Endothelial cell of hepatic sinusoid (primary cell): ENCODE results near the gene HTR3C.
"Not testable (repeated sequence)": the region's sequence is repeated elsewhere in the genome, so short reads cannot be mapped to it uniquely, and the experiment has no call there.

ENCODE experiments used
- in situ Hi-C: cut with HindIII; loops from 2 replicates; pipeline ENCODE4 v1.10.0; 2017; ENCODE audit warnings: low sequenced_read_pairs

The HTR3C gene, protein sequence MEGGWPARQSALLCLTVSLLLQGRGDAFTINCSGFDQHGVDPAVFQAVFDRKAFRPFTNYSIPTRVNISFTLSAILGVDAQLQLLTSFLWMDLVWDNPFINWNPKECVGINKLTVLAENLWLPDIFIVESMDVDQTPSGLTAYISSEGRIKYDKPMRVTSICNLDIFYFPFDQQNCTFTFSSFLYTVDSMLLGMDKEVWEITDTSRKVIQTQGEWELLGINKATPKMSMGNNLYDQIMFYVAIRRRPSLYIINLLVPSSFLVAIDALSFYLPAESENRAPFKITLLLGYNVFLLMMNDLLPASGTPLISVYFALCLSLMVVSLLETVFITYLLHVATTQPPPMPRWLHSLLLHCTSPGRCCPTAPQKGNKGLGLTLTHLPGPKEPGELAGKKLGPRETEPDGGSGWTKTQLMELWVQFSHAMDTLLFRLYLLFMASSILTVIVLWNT

GRCh38 chr3:184052767-184053166 lies at the start of gene HTR3C:
HTR3C (plus strand) TSS chr3:184053047; CDS start chr3:184053081, 34 bp downstream.
- in situ Hi-C loops, result loop anchor here (5.0 kb wide), 1 partner anchor 75 kb away; no protein-coding TSS in a partner anchor

DNA sequence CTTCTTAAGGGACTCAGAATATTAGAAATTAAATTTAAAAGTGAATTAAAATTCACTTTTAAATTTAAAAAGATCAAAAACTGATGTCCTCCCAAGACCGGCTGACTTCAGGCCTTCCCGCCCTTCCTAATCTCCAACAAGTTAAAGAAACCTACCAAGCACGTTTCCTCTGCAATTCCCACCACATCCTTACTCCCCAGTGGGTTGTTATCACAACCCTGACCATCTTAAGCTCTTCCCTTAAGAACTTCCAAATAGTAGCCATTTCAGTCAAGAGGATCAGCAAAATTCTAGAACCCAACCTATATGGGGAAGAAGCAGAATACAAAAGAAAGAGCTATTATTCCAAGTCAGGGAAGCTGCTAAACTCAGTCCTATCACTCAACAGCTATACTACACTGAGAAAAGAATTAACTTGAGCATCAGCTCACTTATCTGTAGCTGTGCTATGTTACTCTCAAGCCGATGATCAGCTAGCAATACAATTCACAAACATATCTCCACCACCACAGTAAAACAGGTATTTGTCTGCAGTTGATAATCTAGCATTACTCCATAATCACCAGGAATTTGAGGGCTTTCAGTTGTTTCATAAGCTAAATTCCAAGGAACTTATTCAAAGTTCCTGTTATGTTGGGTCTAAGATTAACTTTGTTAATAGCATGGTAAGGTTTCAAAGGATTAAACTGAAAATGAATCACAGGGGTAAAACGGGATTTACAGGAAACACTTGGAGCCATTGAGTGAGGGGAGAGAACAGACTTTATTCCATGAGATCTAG lies 49.5 kb upstream of the HTR3C start:
- in situ Hi-C loops, result no loop called here

DNA sequence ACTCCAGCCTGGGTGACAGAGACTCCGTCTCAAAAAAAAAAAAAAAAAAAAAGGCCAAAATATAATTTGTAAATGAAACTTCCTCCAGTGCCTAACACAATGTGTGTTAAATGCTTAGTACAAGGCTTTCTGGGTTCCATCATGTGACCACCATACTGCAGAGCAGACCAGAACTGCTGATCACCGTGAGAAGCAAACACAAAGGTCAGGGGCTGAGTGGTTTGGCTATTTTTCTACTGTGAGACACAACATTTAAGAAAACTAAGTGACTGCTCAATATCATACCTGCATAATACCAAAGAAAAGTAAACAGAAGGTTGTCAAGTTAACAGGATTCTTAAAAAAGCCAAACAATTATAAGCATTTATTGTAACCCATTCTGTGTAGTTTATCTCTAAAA lies 48.4 kb upstream of the HTR3C start:
- in situ Hi-C loops, result no loop called here

- in situ Hi-C loops, result loop anchor here (5.0 kb wide), 1 partner anchor 44 kb away; no protein-coding TSS in a partner anchor
These were observed 46.8 kb upstream of the HTR3C start for GRCh38 chr3:184005941-184006507.

DNA sequence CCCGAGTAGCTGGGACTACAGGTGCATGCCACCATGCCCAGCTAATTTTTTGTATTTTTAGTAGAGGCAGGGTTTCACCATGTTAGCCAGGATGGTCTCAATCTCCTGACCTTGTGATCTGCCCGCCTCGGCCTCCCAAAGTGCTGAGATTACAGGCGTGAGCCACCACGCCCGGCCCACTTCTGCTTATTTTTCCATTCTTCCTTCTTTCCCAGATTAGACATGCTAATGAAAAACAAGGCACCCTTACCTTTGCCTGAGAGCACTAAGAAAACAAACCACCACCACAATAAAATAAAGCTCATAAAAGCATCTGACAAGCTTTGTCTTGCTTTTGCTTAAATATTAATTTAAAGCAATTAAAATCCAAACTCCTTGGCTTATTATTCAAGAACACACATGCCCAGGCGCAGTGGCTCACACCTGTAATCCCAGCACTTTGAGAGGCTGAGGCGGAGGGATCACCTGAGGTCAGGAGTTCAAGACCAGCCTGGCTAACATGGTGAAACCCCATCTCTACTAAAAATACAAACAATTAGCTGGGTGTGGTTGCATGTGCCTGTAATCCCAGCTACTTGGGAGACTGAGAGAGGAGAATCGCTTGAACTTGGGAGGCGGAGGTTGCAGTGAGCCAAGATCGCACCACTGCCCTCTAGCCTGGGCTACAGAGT lies 45.6 kb upstream of the HTR3C start:
- in situ Hi-C loops, result loop anchor here (5.0 kb wide), 1 partner anchor 45 kb away; no protein-coding TSS in a partner anchor

GRCh38 chr3:184008161-184008560 lies 44.7 kb upstream of the HTR3C start:
- in situ Hi-C loops, result loop anchor here (5.0 kb wide), 1 partner anchor 46 kb away; no protein-coding TSS in a partner anchor

DNA sequence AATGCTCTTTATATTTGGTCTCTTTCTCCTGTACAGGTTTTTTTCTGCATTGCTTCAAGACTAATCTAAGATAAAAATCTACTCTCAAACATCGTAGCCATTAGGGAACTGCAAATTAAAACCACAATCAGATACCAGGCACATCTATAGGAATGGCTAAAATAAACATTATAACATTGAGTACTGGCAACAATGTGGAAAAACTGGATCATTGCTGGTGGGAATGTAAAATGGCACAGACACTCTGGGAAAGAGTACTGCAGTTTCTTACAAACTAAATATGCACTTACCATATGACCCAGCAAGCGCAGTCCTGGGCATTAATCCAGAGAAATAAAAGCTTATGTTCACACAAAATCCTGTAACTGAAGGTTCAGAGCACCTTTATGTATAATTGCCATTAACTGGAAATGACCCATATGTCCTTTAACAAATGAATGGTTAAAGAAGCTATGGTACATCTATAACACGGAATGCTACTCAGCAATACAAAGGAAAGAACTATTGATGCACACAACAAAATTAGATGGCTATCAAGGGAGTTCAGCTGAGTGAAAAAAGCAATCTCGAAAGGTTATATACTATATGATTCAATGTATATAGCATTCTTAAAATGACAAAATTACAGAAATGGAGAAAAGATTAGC lies 41.5 kb upstream of the HTR3C start:
- in situ Hi-C loops, result loop anchor here (5.0 kb wide), 1 partner anchor 89 kb away; no protein-coding TSS in a partner anchor

DNA sequence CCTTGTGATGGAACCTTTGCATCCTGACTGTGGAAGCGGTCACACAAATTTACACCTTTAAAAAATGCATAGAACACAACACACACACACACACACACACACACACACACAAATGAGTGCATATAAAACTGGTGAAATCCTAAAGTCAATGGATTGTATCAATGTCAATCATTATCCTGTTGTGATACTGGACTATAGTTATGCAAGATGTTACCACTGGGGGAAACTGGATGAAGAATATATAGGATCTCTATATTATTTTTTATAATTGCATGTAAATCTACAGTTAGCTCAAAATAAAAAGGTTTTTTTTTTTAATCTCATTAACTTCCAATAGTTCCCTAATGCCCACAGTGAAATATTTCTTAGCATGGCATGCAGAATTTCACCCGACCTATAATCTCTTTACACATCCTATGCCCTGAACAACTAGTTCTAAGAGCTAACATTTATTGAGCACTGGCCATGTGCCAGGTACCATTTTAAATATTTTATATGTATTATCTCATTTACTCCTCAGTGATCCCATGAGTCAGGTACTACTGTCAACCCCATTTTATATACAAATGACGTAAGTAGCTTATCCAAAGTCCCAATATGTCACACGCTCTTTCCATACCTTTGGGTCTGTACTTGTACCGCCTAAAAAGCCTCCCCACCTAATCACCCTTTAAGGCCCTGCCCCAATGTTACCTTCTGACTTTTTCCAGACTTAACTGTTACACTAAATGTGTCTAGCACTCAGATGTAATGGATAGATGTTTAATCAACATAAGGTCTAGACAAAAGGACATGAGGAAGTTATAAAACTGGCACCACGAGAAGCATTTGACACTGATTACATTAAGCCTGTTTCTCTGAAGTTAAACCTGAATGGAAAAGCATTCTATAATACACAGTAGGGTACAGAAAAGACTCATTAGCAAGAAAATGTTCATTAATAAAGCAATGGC lies 40.6 kb upstream of the HTR3C start:
- in situ Hi-C loops, result loop anchor here (5.0 kb wide), 1 partner anchor 90 kb away; no protein-coding TSS in a partner anchor

GRCh38 chr3:184015381-184016019 lies 37.3 kb upstream of the HTR3C start:
- in situ Hi-C loops, result no loop called here

- in situ Hi-C loops, result no loop called here
These were observed 36.7 kb upstream of the HTR3C start for GRCh38 chr3:184016169-184016570.

DNA sequence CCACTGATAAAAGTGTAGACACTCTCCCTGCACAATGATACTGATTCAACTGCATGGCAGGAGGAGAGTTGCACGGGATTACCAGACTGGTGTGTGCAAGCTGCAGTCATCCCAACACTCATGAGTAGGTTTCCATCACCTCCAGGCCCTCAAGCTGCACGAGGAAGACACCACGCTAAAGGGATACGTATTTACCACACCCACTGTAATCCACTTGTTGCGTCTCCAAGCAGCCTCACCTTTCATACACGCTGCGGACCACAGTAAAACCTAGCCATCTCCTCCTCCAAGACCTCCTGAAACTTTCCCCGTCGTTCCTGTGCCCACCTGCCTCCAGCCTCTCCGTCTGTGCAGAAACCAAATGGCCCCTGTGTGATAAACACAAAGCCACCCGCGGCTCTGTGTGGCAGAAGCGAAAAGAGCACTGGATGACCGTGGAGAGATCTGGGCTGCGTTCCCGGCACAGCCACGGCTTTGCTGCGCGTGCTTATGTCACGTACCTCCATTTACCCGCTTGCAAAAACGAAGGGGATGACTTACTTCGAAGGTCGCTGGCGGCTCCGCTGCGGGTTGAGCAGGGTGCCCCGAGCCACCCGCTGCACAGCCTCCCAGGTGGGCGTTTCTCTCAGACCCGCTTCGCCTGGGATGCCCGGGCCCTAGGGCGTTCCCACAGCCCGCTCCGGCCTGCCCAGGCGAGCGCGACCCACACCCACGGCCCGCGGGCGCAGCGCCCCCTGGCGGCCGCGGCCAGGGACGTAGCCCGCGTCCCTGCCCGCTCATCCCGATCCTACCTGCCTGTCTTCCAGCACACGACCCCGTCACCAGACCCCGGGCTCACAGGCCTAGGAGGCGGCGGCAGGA lies 35.8 kb upstream of the HTR3C start:
- in situ Hi-C loops, result no loop called here

DNA sequence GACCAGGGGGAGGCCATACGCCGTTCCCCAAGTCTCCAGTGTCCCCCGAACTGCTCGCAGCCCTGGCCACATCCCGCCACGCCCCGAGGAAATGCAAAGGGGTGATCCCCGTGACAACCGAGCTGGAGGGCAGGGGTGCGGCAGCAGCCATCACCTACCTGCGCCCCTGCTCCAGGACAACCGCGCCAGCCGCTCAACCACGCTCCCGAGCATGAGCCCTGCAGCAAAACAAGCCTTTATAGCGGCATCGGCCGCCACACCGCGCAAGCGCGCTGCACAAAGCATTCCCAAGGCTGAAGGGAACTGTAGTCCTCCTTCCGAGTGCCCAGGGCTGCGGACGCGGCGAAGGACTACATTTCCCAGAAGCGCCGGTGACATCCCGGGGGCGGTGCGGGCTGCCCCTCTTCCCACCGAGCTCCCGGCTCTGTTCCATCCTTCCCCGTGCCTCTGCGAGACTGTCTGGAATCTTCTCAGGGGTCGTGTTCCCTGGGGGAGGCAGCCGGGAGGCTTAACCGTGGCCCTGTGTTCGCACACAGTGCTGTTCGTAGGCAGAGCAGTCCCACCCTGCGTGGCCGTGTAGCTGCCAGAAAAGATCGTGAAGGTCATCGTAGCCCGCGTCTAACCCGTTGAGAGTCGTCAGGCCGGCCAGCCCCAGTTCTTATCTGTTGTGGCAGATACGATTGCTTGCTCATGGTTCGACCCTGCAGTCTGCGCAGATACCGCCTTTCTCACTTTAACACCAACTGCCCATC lies 35.0 kb upstream of the HTR3C start, which contains the start of gene ABCC5:
Gene ABCC5, minus strand, starts transcription at position 213 of the 752 bp plus-strand sequence. CDS start 3,492 bp downstream, outside the sequence.
- in situ Hi-C loops, result no loop called here

DNA sequence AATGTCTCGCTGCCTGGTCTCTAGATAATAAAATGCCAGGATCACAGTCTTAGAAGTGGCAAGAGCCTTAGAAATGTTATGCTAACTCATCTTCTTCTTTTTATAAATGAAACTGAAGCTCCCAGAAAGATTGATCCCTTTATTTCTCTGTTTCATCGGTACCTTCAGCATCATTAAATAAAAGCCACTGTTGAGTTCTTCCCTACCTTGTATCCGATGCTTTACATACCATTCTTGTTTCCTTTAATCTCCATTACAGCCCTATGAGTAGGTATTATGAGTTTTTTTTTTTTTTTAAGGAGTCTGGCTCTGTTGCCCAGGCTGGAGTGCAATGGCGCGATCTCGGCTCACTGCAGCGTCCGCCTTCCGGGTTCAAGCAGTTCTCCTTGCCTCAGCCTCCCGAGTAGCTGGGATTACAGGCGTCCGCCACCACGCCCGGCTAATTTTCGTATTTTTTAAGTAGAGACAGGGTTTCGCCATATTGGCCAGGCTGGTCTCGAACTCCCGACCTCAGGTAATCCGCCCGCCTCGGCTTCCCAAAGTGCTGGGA lies 34.3 kb upstream of the HTR3C start:
- in situ Hi-C loops, result no loop called here

DNA sequence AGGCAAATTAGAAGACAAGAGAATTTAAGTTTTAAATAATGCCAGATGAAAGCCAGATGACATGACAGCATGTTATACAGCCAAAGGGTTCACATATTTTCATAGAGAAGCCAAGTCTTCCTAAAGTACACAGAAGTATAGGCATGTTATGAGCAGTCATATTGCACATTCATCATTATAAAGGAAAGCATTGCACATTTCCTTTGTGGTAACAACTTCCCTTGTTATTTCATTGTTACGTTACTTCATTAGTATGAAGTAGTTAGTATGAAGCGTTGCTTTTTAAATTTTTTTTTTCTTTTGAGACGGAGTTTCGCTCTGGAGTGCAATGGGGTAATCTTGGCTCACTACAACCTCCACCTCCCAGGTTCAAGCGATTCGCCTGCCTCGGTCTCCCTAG lies 30.5 kb upstream of the HTR3C start:
- in situ Hi-C loops, result no loop called here

- in situ Hi-C loops, result not testable (repeated sequence)
These were observed 27.6 kb upstream of the HTR3C start for GRCh38 chr3:184025256-184025655.

GRCh38 chr3:184028275-184028890 lies 24.5 kb upstream of the HTR3C start:
- in situ Hi-C loops, result not testable (repeated sequence)
